ENCODE data around the gene PRKCB. TPM values are rescaled to one million over a fixed set of nuclear protein-coding genes. Genes with fewer than 3 reads are reported as not detected.

Gene PRKCB
- total and polyA plus RNA-seq, 2 of the 8 experiments (the other 6 are each of a cell fraction or from before 2014, with no cell fraction given) = 7.1 to 12.1 TPM

GRCh38 chr16:24119807-24120206, 284.0 kb downstream of the PRKCB start (continued):
- TF ChIP-seq EZH2 (IDR thresholded peaks at IDR 0.05; ENCODE audit: low read depth, low read length, severe bottlenecking) (no peak), SRF (IDR thresholded peaks at IDR 0.05; ENCODE audit: low read depth, low read length) (no peak), HDAC2 (IDR thresholded peaks at IDR 0.05; ENCODE audit: borderline replicate concordance in 1 of 2, low read depth in 2 of 2, low read length in 2 of 2) (no peak), SUZ12 (IDR thresholded peaks at IDR 0.05; ENCODE audit: low read length) (no peak), CHD1 (IDR thresholded peaks at IDR 0.05; ENCODE audit: low read depth, low read length) (no peak), CBX5 (IDR thresholded peaks at IDR 0.05; ENCODE audit: low read depth, low read length) (no peak), ATF2 (IDR thresholded peaks at IDR 0.05; ENCODE audit: low read length) (no peak)
- TF ChIP-seq, protein P1, sequence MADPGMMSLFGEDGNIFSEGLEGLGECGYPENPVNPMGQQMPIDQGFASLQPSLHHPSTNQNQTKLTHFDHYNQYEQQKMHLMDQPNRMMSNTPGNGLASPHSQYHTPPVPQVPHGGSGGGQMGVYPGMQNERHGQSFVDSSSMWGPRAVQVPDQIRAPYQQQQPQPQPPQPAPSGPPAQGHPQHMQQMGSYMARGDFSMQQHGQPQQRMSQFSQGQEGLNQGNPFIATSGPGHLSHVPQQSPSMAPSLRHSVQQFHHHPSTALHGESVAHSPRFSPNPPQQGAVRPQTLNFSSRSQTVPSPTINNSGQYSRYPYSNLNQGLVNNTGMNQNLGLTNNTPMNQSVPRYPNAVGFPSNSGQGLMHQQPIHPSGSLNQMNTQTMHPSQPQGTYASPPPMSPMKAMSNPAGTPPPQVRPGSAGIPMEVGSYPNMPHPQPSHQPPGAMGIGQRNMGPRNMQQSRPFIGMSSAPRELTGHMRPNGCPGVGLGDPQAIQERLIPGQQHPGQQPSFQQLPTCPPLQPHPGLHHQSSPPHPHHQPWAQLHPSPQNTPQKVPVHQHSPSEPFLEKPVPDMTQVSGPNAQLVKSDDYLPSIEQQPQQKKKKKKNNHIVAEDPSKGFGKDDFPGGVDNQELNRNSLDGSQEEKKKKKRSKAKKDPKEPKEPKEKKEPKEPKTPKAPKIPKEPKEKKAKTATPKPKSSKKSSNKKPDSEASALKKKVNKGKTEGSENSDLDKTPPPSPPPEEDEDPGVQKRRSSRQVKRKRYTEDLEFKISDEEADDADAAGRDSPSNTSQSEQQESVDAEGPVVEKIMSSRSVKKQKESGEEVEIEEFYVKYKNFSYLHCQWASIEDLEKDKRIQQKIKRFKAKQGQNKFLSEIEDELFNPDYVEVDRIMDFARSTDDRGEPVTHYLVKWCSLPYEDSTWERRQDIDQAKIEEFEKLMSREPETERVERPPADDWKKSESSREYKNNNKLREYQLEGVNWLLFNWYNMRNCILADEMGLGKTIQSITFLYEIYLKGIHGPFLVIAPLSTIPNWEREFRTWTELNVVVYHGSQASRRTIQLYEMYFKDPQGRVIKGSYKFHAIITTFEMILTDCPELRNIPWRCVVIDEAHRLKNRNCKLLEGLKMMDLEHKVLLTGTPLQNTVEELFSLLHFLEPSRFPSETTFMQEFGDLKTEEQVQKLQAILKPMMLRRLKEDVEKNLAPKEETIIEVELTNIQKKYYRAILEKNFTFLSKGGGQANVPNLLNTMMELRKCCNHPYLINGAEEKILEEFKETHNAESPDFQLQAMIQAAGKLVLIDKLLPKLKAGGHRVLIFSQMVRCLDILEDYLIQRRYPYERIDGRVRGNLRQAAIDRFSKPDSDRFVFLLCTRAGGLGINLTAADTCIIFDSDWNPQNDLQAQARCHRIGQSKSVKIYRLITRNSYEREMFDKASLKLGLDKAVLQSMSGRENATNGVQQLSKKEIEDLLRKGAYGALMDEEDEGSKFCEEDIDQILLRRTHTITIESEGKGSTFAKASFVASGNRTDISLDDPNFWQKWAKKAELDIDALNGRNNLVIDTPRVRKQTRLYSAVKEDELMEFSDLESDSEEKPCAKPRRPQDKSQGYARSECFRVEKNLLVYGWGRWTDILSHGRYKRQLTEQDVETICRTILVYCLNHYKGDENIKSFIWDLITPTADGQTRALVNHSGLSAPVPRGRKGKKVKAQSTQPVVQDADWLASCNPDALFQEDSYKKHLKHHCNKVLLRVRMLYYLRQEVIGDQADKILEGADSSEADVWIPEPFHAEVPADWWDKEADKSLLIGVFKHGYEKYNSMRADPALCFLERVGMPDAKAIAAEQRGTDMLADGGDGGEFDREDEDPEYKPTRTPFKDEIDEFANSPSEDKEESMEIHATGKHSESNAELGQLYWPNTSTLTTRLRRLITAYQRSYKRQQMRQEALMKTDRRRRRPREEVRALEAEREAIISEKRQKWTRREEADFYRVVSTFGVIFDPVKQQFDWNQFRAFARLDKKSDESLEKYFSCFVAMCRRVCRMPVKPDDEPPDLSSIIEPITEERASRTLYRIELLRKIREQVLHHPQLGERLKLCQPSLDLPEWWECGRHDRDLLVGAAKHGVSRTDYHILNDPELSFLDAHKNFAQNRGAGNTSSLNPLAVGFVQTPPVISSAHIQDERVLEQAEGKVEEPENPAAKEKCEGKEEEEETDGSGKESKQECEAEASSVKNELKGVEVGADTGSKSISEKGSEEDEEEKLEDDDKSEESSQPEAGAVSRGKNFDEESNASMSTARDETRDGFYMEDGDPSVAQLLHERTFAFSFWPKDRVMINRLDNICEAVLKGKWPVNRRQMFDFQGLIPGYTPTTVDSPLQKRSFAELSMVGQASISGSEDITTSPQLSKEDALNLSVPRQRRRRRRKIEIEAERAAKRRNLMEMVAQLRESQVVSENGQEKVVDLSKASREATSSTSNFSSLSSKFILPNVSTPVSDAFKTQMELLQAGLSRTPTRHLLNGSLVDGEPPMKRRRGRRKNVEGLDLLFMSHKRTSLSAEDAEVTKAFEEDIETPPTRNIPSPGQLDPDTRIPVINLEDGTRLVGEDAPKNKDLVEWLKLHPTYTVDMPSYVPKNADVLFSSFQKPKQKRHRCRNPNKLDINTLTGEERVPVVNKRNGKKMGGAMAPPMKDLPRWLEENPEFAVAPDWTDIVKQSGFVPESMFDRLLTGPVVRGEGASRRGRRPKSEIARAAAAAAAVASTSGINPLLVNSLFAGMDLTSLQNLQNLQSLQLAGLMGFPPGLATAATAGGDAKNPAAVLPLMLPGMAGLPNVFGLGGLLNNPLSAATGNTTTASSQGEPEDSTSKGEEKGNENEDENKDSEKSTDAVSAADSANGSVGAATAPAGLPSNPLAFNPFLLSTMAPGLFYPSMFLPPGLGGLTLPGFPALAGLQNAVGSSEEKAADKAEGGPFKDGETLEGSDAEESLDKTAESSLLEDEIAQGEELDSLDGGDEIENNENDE (IDR thresholded peaks at IDR 0.05; ENCODE audit: insufficient replicate concordance, low read length) = no peak
